HL-60 (cell line): Measurements from ENCODE around the gene SUPT3H.

Experiments used
- DNase-seq, 2 experiments: peaks; one replicate each; pipeline ENCODE4 v3.0.0-alpha.2; 2010 to 2020; ENCODE audit warnings: low read depth in 1 of 2, low spot score in 1 of 2
- H3K27ac ChIP-seq: fragments of 250-450 bp; sonication (Bioruptor Pico); replicated peaks from 2 replicates; pipeline ENCODE4 v1.5.1; 2020; ENCODE audit warnings: mild to moderate bottlenecking, moderate library complexity
- H3K27me3 ChIP-seq: fragments of 250-450 bp; sonication (Bioruptor Pico); 2 replicates; pipeline ENCODE4 v1.5.1; 2021; ENCODE audit warnings: mild to moderate bottlenecking, moderate library complexity; ENCODE audit not compliant: insufficient read depth, poor library complexity, severe bottlenecking
- H3K4me3 ChIP-seq: replicated peaks from 2 replicates; pipeline ENCODE4 v1.5.1; 2011; ENCODE audit warnings: mild to moderate bottlenecking, control low read depth, low read length; ENCODE audit not compliant: insufficient read depth
- GABPA ChIP-seq: IDR thresholded peaks from 2 replicates; pipeline ENCODE4 v1.6.1; 2012; ENCODE audit warnings: low read depth
- POLR2AphosphoS5 ChIP-seq: IDR thresholded peaks from 2 replicates; pipeline ENCODE4 v1.6.1; 2012; ENCODE audit warnings: low read depth
- SPI1 ChIP-seq: IDR thresholded peaks from 2 replicates; pipeline ENCODE4 v1.6.1; 2012; ENCODE audit warnings: low read depth, mild to moderate bottlenecking, borderline replicate concordance
- TF ChIP-seq, protein P1 (sequence below): IDR thresholded peaks from 2 replicates; pipeline ENCODE4 v1.6.1; 2012; ENCODE audit warnings: low read depth; ENCODE audit not compliant: insufficient replicate concordance
- TF ChIP-seq, protein P2 (sequence below): IDR thresholded peaks from one replicate; pipeline ENCODE4 v1.5.1; 2011; ENCODE audit warnings: low read length, control low read depth, inconsistent platforms; ENCODE audit not compliant: insufficient read depth

SUPT3H gene

DNA sequence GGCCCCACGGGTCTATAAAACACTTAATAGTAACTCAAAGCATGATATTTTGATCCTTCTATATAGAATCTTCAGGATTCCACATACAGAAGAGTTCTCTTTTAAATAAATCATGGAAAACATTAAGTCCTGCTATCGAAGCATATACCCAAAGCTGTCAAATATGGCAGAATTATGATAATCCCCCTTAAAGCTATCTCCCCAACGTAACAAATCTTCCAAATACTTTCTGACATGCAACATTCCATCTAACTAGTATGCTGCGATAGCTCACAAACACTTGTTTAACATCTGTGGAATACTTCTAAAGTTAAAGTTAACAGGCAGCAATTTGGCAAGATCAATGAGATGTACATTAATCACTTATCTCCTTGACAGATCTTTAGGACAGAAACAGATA is 420.6 kb downstream of the SUPT3H start:
- DNase-seq: no peak
- TF ChIP-seq SPI1: no peak
- no peak for TF ChIP-seq POLR2AphosphoS5
- TF ChIP-seq, protein P1, sequence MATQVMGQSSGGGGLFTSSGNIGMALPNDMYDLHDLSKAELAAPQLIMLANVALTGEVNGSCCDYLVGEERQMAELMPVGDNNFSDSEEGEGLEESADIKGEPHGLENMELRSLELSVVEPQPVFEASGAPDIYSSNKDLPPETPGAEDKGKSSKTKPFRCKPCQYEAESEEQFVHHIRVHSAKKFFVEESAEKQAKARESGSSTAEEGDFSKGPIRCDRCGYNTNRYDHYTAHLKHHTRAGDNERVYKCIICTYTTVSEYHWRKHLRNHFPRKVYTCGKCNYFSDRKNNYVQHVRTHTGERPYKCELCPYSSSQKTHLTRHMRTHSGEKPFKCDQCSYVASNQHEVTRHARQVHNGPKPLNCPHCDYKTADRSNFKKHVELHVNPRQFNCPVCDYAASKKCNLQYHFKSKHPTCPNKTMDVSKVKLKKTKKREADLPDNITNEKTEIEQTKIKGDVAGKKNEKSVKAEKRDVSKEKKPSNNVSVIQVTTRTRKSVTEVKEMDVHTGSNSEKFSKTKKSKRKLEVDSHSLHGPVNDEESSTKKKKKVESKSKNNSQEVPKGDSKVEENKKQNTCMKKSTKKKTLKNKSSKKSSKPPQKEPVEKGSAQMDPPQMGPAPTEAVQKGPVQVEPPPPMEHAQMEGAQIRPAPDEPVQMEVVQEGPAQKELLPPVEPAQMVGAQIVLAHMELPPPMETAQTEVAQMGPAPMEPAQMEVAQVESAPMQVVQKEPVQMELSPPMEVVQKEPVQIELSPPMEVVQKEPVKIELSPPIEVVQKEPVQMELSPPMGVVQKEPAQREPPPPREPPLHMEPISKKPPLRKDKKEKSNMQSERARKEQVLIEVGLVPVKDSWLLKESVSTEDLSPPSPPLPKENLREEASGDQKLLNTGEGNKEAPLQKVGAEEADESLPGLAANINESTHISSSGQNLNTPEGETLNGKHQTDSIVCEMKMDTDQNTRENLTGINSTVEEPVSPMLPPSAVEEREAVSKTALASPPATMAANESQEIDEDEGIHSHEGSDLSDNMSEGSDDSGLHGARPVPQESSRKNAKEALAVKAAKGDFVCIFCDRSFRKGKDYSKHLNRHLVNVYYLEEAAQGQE: no peak
- no peak for TF ChIP-seq GABPA
- TF ChIP-seq, protein P2, sequence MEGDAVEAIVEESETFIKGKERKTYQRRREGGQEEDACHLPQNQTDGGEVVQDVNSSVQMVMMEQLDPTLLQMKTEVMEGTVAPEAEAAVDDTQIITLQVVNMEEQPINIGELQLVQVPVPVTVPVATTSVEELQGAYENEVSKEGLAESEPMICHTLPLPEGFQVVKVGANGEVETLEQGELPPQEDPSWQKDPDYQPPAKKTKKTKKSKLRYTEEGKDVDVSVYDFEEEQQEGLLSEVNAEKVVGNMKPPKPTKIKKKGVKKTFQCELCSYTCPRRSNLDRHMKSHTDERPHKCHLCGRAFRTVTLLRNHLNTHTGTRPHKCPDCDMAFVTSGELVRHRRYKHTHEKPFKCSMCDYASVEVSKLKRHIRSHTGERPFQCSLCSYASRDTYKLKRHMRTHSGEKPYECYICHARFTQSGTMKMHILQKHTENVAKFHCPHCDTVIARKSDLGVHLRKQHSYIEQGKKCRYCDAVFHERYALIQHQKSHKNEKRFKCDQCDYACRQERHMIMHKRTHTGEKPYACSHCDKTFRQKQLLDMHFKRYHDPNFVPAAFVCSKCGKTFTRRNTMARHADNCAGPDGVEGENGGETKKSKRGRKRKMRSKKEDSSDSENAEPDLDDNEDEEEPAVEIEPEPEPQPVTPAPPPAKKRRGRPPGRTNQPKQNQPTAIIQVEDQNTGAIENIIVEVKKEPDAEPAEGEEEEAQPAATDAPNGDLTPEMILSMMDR: no peak
- H3K4me3 ChIP-seq: no peak overlapping the region
- no peak overlapping the region for H3K27ac ChIP-seq
- no peaks in the 10 kb centered on the region for H3K27me3 ChIP-seq

DNA sequence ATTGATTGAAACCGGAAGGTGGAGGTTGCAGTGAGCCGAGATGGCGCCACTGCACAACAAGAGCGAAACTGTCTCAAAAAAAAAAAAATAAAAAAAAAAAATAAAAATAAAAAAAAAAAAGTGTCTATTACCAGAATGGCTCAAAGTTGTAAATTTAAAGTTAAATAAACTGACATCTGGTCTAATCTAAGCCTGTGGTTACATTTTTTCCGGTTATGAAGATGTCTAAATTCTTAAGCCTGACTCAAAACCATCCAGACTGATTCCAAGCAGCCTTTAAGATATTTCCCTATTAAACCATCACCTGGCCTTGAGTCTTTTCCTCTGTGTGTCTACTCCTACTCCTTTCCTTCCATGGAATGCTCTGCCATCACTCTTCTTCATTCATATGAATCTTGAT is 421.3 kb downstream of the SUPT3H start:
- no peak for TF ChIP-seq SPI1
- no peak for TF ChIP-seq GABPA
- no peak for TF ChIP-seq POLR2AphosphoS5
- TF ChIP-seq, protein P1: no peak
- TF ChIP-seq, protein P2: no peak
- H3K4me3 ChIP-seq: no peak overlapping the region
- H3K27me3 ChIP-seq: no peaks in the 10 kb centered on the region
- no peak for DNase-seq
- no peak overlapping the region for H3K27ac ChIP-seq

DNA sequence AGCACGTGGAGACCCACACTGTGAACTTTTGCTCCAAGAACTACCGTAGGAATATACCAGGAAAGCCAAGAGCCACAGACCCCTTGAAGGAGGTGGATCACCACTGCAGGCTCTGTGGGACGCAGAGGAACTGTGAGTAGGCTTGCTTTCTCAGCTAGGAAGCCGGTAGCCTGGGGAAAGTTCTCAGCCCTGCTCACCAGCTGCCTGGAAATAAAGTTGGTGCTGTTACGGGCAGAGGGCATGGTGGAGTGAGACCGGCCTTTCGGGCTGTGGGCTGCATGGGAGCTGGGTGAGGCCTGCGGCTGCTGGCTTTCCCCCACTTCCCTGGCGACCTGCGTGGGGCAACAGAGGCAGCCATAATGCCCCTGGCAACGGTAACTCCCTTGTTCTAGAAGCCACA is 422.6 kb downstream of the SUPT3H start:
- Histone ChIP-seq H3K27me3 (no peaks in the 10 kb centered on the region), H3K27ac (no peak overlapping the region), H3K4me3 (no peak overlapping the region)
- no peak for DNase-seq
- TF ChIP-seq, protein P2: no peak

DNA sequence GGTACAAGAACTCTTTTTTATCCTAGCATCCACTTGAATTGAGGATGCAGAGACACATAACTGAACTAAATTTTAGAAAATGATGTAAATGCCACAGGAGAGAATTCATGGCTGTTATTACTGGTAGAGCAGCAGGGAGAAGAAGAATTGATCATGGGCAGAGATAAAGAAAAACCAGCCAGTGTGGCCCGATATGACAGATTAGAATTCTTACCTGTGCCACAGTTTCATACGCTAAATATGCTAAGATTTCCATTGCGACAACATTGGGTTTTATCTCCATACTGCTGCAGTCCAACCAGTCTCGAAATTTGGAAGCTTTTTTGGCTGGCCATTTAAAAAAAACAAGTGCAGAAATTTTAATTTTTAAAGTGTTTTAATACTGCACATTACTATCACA is 423.5 kb downstream of the SUPT3H start:
- no peak for TF ChIP-seq GABPA
- TF ChIP-seq, protein P2: no peak
- TF ChIP-seq, protein P1: no peak
- no peak for TF ChIP-seq POLR2AphosphoS5
- TF ChIP-seq SPI1: no peak
- DNase-seq: no peak

More for the DNA sequence above, 423.5 kb downstream of the SUPT3H start:
- H3K4me3 ChIP-seq: no peak overlapping the region
- H3K27ac ChIP-seq: no peak overlapping the region
- H3K27me3 ChIP-seq: no peaks in the 10 kb centered on the region
